Middle frontal gyrus (tissue), 1 donor: ENCODE measurements around the gene ZNF611.
"Not testable (repeated sequence)": the region's sequence is repeated elsewhere in the genome, so short reads cannot be mapped to it uniquely, and the experiment has no call there.

ENCODE experiments used
- DNase-seq: peaks from one replicate; pipeline ENCODE4 v3.0.0-alpha.2; 2015; ENCODE audit warnings: low spot score; ENCODE audit errors: extremely low spot score

The ZNF611 gene

DNA sequence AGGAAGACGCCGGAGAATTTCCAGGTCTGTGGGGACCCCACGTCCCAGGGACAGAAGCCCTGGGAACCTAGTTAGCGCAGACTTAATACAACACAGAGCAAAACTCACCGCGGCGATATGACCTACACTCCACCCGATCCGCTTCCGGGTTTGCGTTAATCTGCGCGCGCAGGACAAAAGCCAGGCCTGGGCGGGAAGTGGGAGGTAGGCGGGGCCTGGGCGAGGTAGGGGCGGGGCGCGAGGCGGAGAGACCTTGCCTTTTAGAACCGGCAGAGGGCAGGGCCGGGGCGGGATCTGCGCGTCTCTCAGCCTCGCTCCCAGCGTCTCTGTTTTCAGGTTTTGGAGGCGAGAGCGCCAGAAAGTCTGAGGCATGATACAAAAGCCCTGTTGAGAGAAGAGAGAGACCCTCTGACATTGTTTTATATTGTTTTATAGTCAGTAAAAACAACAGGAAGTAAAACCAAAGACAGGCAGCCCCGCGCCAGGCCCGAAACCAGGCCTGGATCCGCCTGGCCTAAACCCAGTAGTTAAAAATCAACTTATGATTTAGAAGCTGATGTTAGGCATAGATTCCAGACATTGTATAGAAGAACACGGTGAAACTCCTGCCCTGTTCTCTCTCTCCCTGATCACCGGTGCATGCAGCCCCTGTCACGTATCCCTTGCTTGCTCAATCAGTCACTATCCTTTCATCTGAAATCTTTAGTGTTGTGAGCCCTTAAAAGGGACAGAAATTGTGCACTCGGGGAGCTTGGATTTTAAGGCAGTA is at the start of gene ZNF611:
TSS of gene ZNF611 (minus strand) at position 152 of the 769 bp plus-strand sequence. CDS start 19,150 bp downstream, outside the sequence.
- peak; percentile 76 for DNase-seq

DNA sequence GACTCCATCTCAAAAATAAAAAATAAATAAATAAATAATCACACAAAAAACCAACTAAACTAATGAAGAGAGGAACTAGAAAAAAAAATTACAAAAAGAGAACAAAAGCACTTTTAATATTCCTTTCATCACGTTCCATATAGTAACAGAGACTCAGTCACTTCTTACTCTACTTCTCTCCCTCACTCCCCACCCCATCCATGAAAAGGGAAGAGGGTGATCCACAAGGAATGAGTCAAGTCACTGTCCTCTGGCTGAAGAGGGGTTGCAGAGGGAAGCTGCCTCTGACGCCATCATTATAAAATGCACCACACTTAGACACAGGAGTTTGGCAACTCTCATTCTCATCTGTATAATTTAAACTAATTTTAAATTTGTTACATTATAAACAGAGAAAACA is 48.0 kb upstream of the ZNF611 start:
- DNase-seq = not testable (repeated sequence)

DNA sequence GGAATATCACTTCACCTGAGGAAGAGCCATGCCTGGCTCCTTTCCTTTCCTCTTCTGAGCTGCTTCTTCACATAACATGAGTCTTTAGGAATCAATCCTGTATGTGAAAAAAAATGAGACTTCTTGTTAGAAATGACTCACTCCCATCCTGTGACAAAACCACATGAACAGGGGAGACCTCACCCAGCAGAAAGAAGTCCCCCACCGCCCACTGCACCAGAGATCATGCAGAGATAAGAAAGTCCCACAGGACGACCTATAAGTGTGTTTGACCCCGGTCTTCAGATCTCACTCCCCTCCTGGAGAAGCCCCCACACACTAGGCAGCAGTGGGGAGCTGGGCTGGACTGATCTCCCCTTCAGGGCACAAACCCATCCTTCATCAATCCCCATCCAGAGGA is 44.0 kb upstream of the ZNF611 start:
- DNase-seq = no peak

DNA sequence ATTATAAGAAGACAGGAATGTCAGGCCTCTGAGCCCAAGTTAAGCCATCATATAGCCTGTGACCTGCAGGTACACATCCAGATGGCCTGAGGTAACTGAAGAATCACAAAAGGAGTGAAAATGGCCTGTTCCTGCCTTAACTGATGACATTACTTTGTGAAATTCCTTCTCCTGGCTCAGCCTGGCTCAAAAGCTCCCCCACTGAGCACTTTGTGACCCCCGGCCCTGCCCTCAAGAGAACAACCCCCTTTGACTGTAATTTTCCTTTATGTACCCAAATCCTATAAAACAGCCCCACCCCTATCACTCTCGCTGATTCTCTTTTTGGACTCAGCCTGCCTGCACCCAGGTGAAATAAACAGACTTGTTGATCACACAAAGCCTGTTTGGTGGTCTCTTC is 21.6 kb upstream of the ZNF611 start:
- DNase-seq = not testable (repeated sequence)

DNA sequence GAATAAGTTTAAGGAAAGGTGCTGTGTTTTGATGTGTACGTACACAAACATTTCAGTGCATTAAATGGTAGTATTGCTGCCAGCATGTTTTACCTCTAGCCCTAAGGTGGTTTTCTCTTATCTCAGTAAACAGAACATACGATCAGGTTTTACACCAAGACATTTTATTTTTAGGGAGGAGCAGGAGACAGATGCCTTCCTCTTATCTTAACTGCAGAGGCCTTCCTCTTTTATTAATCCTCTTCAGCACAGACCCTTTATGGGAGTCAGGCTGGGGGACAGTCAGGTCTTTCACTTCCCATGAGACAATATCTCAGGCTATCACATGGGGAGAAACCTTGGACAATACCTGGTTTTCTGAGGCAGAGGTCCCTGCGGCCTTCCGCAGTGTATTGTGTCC is 14.9 kb upstream of the ZNF611 start:
- DNase-seq = no peak

DNA sequence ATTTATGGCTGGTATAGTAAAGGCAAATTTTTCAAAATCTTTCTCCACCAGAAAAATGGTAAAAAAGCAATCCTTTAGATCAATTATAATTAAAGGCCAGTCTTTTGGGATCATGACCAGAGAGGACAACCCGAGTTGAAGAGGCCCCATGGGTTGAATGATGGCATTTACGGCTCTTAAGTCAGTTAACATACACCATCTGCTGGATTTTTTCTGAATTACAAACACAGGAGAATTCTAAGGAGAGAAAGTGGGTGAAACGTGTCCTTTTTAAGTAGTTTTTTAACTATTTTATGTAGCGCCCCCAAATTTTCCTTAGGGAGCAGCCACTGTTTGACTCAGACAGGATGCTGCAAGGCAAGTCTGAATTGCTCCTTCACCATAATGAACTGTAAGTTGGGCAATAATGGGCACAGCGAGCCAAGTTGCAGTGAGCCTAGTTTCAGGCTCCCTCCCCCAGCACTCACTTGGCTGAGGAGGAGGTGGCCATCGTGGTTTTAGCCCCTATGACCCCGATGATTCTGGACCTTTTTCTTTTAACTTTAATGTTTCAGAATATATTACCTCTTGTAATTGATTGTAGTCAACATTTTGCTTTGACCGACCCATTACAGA is 13.6 kb upstream of the ZNF611 start:
- DNase-seq = peak; percentile 13

DNA sequence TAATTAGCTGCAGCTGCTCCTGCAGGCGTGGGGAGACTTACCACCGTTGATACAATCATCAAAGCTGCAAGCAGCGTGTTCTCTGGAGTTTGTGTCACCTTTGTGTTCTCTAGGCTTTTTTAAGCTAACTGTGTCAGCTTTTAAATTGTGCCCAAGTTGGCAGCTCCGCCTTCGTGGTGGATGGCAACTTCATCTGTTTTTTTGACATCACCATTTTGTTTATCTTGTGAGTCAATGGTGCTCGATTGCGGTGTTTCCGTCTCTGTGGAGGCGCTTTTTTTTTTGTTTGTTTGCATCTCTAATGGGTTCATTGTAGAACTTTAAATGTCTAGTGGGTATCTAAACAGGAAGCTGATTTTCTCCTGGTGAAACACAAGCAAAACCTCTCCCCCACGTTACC is 11.1 kb upstream of the ZNF611 start:
- not testable (repeated sequence) for DNase-seq

DNA sequence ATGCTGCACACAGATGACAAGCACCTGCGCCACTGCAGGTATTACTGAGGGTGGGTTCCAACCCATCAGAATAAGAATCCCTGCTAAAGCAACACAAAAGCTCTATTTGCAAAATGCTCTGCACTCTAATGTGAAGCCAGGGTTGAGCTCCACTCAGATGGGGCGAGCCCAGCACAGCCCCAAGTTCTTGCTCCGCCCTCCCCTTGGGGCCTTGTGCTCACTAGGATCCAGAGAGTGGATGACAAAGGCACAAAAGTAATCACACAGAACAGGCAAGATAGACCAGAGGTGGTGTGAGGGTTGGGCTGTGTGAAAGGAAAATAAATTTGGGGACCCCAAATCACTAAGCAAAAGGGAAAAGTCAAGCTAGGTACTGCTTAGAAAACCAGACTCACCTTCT is 8.2 kb upstream of the ZNF611 start:
- DNase-seq = no peak

DNA sequence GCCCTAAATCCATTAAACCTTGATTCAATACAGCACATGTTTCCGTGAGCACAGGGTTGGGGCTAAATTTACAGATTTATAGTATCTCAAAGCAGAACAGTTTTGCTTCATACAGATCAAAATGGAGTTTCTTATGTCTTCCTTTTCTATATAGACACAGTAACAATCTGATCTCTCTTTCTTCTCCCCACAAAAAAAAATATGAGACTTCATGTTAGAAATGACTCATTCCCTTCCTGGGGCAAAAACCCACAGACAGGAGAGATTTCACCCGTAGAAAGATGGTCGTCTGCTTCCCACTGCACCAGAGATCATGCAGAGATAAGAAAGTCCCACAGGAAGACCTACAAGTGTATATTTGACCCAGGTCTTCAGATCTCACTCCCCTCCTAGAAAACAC is 7.7 kb upstream of the ZNF611 start:
- DNase-seq = no peak

DNA sequence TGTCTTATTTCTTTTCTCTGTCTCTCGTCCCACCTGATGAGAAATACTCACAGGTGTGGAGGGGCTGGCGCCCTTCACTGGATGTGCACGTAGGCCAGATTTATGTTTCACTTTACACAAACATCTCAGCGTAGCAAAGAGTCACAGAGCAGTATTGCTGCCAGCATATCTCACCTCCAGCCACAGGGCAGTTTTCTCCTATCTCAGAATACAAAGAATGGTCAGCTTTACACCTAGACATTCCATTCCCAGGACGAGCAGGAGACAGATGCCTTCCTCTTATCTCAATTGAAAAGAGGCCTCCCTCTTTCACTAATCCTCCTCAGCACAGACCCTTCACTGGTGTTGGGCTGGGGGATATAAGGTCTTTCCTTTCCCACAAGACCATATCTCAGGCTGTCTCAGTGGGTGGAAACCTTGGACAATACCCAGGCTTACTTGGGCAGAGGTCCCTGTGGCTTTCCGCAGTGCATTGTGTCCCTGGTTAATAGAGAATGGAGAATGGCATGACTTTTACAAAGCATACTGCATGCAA is 7.2 kb upstream of the ZNF611 start:
- DNase-seq = no peak

DNA sequence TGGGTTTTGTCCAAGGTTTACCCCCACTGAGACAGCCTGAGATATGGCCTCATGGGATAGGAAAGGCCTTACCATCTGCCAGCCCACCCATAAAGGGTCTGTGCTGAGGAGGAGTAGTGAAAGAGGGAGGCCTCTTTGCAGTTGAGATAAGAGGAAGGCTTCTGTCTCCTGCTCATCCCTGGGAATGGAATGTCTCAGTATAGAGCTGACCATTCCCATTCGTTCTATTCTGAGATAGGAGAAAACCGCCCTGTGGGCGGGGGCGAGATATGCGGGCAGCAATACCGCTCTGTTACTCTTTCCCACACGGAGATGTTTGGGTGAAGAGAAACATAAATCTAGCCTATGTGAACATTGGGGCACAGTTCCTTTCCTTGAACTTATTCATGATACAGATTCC is 6.5 kb upstream of the ZNF611 start:
- not testable (repeated sequence) for DNase-seq

DNA sequence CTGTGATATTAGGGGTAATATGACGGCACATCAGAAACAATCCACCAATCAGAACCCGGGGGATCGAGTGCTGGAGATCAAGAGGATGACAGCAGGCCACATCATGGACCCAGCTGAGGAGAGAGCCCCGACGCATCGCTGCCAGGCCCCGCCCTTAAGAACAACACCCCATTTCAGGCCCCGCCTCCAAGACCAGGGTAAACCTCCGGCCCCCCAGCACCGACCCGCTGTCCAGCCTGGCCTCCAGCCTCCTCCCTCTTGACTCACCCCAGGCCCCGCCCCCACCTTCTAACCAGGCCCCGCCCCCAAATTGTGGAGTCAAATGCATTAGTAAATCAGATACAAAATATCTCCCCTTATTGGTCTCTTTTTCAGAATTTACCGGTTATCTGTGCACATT is 4.7 kb upstream of the ZNF611 start:
- DNase-seq = no peak

DNA sequence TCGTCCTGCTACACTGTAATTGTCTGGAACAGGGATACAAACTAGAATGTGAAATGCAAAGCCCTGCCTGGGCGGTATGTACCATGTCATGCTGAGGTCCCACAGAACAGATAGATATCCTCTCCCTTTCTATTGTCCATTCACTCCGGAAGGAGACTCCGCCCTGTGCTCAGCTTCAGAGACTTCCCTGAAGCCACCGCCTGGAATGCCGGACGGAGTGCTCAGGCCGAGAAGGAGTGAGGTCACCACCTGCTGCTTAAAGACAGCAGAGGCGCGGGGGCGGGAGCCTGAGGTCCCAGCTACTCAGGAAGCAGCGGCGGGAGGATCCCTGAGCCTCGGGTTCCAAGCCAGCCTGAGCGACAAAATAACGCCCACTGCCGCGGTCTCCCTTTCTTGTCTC is 890 bp upstream of the ZNF611 start:
- DNase-seq = no peak

DNA sequence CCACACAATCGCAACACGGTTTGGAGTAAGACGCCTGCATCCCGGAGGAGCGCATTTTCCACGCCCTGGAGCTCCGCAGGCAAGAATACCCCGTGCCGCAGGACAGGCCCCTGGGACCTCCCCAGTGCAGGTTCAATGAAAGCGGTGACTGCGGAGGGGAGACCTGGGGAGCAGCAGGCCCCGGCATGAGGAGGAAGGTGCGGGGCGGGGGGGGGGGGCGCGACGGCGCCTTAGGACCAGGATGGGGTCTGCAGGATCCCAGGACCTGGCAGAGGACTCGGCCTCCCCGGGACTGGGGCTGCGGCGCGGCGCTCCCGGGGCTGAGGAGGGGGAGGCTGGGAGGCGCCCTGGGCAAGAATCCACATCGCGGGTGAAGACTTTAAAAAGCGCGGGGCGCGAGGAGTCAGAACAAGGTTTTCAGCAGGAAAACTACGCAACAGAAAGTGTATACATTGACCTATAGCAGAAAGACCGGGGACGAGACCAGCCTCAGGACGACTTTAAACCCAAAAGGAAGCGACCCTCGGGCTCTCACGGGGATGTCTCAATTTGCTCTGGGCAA is 432 bp downstream of the ZNF611 start:
- no peak for DNase-seq

DNA sequence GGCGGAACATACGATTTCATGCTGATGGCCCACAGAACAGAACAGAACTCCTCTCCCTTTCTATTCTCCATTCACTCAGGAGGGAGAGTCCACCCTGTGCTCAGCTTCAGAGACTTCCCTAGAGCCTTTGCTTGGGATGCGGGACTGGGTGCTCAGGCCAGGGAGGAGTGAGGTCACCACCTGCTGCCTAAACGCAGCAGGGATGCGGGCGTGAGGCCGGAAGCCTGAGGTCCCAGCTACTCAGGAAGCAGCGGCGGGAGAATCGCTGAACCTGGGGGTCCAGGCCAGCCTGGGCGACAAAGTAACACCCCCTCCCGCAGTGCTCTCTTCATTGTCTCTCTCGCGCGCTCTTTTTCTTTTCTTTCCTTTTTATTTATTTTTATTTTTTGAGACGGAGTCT is 8.8 kb downstream of the ZNF611 start:
- DNase-seq = not testable (repeated sequence)

DNA sequence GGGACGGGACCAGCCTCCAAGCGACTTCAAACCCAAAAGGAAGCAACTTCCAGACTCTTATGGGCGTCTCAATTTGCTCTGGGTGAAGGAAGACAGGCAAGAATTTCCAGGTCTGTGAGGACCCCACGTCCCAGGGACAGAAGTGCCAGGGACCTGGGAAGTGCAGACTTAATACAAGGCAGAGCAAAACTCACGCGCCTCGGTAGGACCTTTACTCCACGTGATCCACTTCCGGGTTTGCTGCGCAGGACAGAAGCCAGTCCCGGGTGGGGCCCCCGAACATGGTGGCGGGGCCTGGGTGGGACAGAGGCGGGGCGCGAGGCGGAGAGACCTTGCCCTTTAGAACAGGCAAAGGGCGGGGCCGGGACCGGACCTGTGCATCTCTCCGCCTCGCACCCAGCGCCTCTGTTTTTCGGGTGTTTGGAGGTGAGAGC is 9.3 kb downstream of the ZNF611 start:
- DNase-seq = no peak

DNA sequence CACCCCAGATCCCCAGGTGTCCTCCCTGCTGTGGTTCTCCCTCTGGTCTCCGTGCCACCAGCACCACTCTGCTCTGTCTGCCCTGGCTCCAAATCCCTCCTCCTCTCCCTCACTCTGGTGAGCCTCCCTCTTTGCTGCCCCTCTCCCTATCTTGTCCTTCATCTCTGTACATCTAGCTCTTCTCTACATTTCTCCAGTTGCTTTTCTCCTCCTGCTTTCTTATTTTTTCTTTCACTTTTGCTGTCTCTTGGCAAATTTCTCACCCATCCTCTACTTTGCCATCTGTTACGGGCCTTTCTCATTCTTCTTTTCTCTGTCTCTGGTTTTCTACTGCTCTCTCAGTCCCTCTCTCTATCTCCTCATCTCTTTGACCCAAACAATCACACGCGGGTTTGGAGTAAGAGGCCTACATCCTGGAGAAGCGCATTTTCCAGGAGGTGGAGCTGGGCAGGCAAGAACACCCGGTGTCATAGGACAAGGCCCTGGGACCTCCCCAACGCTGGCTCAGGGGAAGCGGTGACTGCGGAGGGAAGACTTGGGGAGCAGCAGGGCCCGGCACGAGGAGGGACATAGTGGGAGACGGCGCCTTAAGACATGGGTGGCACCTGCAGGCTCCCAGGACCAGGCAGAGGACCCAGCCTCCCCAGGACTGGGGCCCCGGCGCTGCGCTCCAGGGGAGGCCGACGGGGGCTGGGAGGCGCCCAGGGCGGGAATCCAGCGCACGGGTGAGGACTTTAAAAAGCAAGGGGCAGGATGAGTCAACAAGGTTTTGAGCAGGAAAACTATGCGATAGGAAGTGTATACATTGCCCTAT is 9.9 kb downstream of the ZNF611 start:
- no peak for DNase-seq

DNA sequence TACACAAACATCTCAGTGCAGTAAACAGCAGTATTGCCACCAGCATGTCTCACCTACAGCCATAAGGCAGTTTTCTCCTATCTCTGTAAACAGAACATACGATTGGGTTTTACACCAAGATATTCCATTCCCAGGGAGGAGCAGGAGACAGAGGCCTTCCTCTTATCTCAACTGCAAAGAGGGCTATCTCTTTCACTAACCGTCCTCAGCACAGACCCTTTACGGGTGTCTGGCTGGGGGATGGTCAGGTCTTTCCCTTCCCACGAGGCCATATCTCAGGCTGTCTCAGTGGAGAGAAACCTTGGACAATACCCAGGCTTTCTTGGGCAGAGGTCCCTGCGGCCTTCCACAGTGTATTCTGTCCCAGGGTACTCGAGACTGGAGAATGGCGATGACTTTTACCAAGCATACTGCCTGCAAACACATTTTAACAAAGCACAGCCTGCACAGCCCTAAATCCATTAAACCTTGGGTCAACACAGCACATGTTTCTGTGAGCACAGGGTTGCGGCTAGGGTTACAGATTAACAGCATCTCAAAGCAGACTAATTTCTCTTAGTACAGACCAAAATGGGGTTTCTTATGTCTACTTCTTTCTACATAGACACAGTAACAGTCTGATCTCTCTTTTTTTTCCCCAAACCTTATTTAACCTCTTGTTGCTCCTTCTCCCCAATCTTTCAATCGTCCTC is 10.8 kb downstream of the ZNF611 start:
- not testable (repeated sequence) for DNase-seq

DNA sequence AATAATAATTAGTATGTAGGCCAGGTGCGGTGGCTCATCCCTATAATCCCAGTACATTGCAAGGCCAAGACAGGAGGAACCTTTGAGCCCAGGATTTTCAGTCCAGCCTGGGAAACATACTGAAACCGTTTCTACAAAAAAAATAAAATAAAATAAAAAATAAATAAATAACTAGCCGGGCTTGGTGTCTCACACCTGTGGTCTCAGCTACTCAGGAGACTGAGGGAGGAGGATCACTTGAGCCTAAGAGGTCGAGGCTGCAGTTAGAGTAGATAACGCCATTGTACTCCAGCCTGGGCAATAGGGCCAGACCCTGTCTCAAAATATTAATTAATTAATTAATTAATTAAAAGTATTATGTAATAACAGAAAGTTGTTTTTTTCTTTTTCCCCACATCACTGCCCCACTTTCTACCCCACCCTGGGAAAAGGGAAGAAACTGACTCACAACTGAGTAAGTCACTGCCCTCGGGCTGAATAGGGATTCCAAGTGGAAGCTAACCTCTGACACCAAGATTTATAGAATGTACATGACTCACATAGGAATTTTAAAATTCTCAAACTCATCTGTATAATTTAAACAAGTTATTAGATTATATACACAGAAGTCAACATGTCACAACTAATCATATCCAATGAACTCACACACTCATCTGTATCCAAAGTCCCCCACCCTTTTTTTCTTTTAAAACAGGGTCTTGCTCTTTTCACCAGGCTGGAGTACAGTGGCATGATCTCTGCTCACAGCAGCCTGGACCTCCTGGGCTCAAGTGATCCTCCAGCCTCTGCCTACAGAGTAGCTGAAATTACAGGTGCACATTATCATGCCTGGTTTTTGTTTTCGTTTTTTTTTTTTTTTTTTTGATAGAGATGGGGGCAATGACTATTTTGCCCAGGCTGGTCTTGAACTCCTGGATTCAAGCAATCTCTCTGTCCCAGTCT is 12.5 kb downstream of the ZNF611 start:
- no peak for DNase-seq

DNA sequence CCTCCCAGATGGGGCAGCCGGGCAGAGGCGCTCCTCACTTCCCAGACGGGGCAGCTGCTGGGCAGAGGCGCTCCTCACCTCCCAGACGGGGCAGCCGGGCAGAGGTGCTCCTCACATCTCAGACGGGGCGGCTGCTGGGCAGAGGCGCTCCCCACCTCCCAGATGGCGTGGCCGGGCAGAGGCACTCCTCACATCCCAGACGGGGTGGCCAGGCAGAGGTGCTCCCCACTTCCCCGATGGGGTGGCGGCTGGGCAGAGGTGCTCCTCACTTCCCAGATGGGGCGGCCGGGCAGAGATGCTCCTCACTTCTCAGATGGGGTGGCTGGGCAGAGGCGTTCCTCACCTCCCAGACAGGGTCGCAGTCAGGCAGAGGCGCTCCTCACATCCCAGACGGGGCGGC is 14.3 kb downstream of the ZNF611 start:
- not testable (repeated sequence) for DNase-seq
